ENCODE results near the gene ANAPC13.

The ANAPC13 gene

DNA sequence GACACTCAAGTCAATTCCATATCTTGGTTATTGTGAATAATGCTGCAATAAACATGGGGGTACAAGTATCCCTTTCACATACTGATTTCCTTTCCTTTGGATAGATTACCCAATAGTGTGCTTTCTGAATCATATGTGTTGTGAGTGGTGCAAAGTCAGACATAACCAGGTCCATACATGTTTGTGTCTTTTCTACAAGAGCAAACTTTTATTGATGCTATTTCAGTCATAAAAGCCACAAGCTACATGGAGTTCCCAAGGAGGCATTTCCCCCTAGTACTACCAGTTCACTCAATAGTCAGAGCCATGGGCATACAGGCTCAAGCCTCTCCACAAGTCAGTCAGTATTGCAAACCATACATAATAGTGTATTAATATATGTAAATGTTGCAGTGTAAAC is 10.2 kb upstream of the ANAPC13 start:
- H3K27me3 Mint-ChIP-seq, result no peaks in the 10 kb centered on the region
- H3K4me3 Mint-ChIP-seq, result no peak overlapping the region
- H3K9me3 Mint-ChIP-seq, result peaks cover 4% of the 10 kb centered on the region
- H3K36me3 Mint-ChIP-seq, result peaks cover 52% of the 10 kb centered on the region
- H3K27ac Mint-ChIP-seq, result no peak overlapping the region
- H3K4me1 Mint-ChIP-seq, result peaks cover 73% of the 10 kb centered on the region

DNA sequence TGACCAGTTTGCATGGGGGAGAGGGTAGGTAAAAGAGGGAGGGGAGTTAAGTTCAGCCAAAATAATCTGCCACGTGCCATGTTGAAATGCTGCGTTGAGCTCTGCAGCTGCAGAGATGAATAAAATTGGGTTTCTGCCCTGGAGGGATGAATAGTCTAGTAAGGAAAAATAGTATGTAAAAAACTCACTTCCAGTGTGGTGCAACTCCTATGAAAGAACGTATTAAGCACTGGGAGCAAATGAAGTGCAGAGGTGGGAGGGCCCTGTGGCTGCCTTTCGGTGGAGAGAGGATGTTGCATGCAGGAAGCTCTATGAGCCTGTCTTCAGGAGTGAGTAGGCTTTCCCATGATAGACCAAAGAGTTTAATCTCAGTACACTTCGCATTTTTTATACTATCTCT is 8.7 kb upstream of the ANAPC13 start:
- Mint-ChIP-seq H3K4me3 (no peak overlapping the region), H3K4me1 (peaks cover 77% of the 10 kb centered on the region), H3K9me3 (no peaks in the 10 kb centered on the region), H3K36me3 (peaks cover 41% of the 10 kb centered on the region), H3K27ac (no peak overlapping the region), H3K27me3 (no peaks in the 10 kb centered on the region)

DNA sequence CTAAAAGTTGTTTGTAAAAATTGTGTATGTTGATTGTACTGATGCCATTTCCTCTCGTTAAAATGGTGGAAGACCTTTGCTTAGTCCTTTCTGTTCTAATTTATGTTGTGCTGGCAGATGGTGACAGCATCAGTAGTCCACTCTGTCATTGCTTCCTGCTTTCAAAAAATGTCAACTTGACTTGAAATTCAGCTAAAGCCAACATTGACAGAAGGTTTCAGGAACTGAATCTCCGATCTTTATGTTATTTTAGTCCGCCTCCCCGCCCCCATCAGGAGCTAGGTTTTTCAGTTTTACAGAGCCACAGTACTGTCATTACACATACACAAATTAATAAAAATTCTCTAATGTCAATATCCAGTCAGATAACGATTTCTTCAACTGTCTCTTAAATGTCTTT is 1.6 kb upstream of the ANAPC13 start:
- Mint-ChIP-seq H3K27me3 (no peaks in the 10 kb centered on the region), H3K4me1 (peaks cover 65% of the 10 kb centered on the region), H3K9me3 (no peaks in the 10 kb centered on the region), H3K36me3 (peaks cover 8% of the 10 kb centered on the region), H3K27ac (peak overlapping the region; percentile 86), H3K4me3 (peak overlapping the region; percentile 96)

DNA sequence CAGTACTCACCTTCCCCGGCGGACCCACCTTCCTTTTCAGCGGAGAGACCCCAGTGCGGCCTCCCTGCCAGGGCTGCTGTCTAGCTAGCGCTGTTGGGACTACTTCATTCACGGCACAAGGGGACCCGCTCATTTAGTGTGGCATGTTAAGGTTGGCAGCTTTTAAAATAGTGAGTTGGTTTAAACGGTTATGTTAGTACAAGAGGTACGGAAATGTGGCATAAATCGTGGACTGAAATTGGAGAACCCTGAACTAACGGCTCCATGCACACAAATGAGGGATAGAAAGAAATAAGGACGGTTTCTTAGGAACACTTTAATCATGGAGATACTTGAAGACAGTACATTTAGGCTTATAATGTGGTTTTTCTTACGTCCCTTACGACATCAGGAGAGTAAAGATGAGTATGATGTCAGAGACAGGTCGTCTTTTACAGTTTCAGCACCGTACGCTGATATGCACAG is 824 bp upstream of the ANAPC13 start:
- Mint-ChIP-seq H3K27me3 (no peaks in the 10 kb centered on the region), H3K4me3 (peak overlapping the region; percentile 96), H3K4me1 (peaks cover 63% of the 10 kb centered on the region), H3K27ac (peak overlapping the region; percentile 56), H3K36me3 (peaks cover 10% of the 10 kb centered on the region), H3K9me3 (no peaks in the 10 kb centered on the region)

- peak overlapping the region; percentile 96 for H3K4me3 Mint-ChIP-seq
- no peaks in the 10 kb centered on the region for H3K27me3 Mint-ChIP-seq
- peaks cover 13% of the 10 kb centered on the region for H3K36me3 Mint-ChIP-seq
- peak overlapping the region; percentile 100 for H3K27ac Mint-ChIP-seq
- peaks cover 51% of the 10 kb centered on the region for H3K4me1 Mint-ChIP-seq
- no peaks in the 10 kb centered on the region for H3K9me3 Mint-ChIP-seq
Observed at GRCh38 chr3:134485075-134485717, 589 bp downstream of the ANAPC13 start.

- H3K27me3 Mint-ChIP-seq, result no peaks in the 10 kb centered on the region
- peaks cover 15% of the 10 kb centered on the region for H3K36me3 Mint-ChIP-seq
- no peaks in the 10 kb centered on the region for H3K9me3 Mint-ChIP-seq
- no peak overlapping the region for H3K27ac Mint-ChIP-seq
- H3K4me1 Mint-ChIP-seq, result peaks cover 37% of the 10 kb centered on the region
- peak overlapping the region; percentile 96 for H3K4me3 Mint-ChIP-seq
Observed at GRCh38 chr3:134483195-134483900, 2.4 kb downstream of the ANAPC13 start.

- H3K36me3 Mint-ChIP-seq, result peaks cover 18% of the 10 kb centered on the region
- peaks cover 30% of the 10 kb centered on the region for H3K4me1 Mint-ChIP-seq
- no peak overlapping the region for H3K4me3 Mint-ChIP-seq
- H3K27me3 Mint-ChIP-seq, result no peaks in the 10 kb centered on the region
- no peak overlapping the region for H3K27ac Mint-ChIP-seq
- no peaks in the 10 kb centered on the region for H3K9me3 Mint-ChIP-seq
Observed at GRCh38 chr3:134482622-134483021, 3.2 kb downstream of the ANAPC13 start.

- H3K9me3 Mint-ChIP-seq, result no peaks in the 10 kb centered on the region
- no peaks in the 10 kb centered on the region for H3K27me3 Mint-ChIP-seq
- no peak overlapping the region for H3K4me3 Mint-ChIP-seq
- peaks cover 27% of the 10 kb centered on the region for H3K36me3 Mint-ChIP-seq
- no peak overlapping the region for H3K27ac Mint-ChIP-seq
- peaks cover 21% of the 10 kb centered on the region for H3K4me1 Mint-ChIP-seq
Observed at GRCh38 chr3:134481166-134481565, 4.6 kb downstream of the ANAPC13 start.

DNA sequence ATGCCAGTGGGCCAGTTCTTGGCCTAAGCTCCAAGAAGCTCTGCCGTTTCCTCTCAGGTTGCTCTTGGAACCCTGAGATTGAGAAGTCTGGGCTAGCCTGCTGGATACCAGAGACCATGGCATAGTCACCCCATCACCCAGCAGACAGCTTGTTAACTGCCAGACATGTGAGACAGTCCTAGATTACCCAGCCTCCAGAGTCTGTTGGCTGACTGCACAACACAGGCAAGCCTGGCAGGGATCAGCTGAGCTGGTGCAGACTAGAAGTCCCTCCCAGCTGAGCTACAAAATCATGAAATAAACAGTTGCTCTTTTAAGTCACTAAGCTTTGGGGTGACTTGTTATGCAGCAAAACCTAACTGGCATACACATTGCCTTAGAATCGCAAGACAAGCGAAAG is 5.2 kb downstream of the ANAPC13 start:
- Mint-ChIP-seq H3K4me3 (no peak overlapping the region), H3K4me1 (peaks cover 21% of the 10 kb centered on the region), H3K9me3 (no peaks in the 10 kb centered on the region), H3K27ac (no peak overlapping the region), H3K36me3 (peaks cover 28% of the 10 kb centered on the region), H3K27me3 (no peaks in the 10 kb centered on the region)

- Mint-ChIP-seq H3K9me3 (no peaks in the 10 kb centered on the region), H3K4me1 (peaks cover under 1% of the 10 kb centered on the region), H3K36me3 (peaks cover 20% of the 10 kb centered on the region), H3K27me3 (no peaks in the 10 kb centered on the region), H3K4me3 (no peak overlapping the region), H3K27ac (no peak overlapping the region)
Observed at GRCh38 chr3:134477938-134478337, 7.8 kb downstream of the ANAPC13 start.

- peaks cover 20% of the 10 kb centered on the region for H3K36me3 Mint-ChIP-seq
- no peak overlapping the region for H3K27ac Mint-ChIP-seq
- no peaks in the 10 kb centered on the region for H3K27me3 Mint-ChIP-seq
- H3K9me3 Mint-ChIP-seq, result no peaks in the 10 kb centered on the region
- H3K4me3 Mint-ChIP-seq, result no peak overlapping the region
- H3K4me1 Mint-ChIP-seq, result no peaks in the 10 kb centered on the region
Observed at GRCh38 chr3:134477002-134477401, 8.8 kb downstream of the ANAPC13 start.

DNA sequence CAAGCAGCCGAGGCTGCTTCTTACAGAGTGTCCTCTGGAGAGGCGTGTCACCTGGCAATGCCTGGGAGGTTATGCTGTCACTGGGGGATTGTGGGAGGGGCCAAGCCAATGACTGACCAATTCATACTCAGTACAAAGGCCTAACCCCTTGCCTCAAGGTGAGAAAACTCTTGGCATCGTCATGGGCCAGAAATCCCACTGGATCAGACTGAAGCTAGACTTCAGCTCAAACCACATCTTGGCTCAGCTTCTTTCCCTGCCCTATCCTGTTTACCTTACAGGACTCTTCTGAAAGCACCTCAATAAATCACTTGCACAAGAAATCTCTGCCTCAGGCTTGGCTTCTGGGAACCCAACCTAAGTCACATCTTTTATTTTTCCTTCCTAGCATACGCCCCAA is 9.5 kb downstream of the ANAPC13 start:
- no peaks in the 10 kb centered on the region for H3K27me3 Mint-ChIP-seq
- no peaks in the 10 kb centered on the region for H3K4me1 Mint-ChIP-seq
- no peak overlapping the region for H3K27ac Mint-ChIP-seq
- no peaks in the 10 kb centered on the region for H3K9me3 Mint-ChIP-seq
- H3K36me3 Mint-ChIP-seq, result peaks cover 18% of the 10 kb centered on the region
- H3K4me3 Mint-ChIP-seq, result no peak overlapping the region

DNA sequence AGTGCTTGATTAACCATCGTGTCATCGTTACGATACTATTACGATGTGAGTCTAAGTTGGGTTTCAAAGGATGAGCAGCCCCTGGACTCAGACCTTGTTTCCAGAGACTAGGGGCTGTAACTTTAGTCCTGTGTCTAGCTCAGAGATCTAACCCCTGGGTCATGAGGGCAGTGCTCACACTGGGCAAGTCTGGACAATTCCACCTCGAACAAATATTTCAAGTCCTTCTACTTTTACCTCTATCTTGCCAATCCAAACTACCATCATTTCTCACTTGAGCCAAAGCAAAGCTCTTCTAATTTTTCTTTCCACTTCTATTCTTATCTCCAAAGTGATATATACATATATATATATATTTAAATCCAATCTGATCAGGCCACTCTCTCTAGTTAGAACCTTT is 10.8 kb downstream of the ANAPC13 start:
- H3K36me3 Mint-ChIP-seq, result peaks cover 15% of the 10 kb centered on the region
- no peak overlapping the region for H3K4me3 Mint-ChIP-seq
- H3K9me3 Mint-ChIP-seq, result no peaks in the 10 kb centered on the region
- H3K27ac Mint-ChIP-seq, result no peak overlapping the region
- no peaks in the 10 kb centered on the region for H3K4me1 Mint-ChIP-seq
- H3K27me3 Mint-ChIP-seq, result no peaks in the 10 kb centered on the region

GRCh38 chr3:134473868-134474546 is 11.8 kb downstream of the ANAPC13 start:
- peaks cover 13% of the 10 kb centered on the region for H3K36me3 Mint-ChIP-seq
- no peak overlapping the region for H3K4me3 Mint-ChIP-seq
- no peaks in the 10 kb centered on the region for H3K9me3 Mint-ChIP-seq
- no peak overlapping the region for H3K27ac Mint-ChIP-seq
- no peaks in the 10 kb centered on the region for H3K4me1 Mint-ChIP-seq
- H3K27me3 Mint-ChIP-seq, result no peaks in the 10 kb centered on the region

GRCh38 chr3:134472831-134473230 is 13.0 kb downstream of the ANAPC13 start:
- Mint-ChIP-seq H3K4me3 (no peak overlapping the region), H3K4me1 (no peaks in the 10 kb centered on the region), H3K27ac (no peak overlapping the region), H3K9me3 (no peaks in the 10 kb centered on the region), H3K27me3 (no peaks in the 10 kb centered on the region), H3K36me3 (peaks cover 13% of the 10 kb centered on the region)

DNA sequence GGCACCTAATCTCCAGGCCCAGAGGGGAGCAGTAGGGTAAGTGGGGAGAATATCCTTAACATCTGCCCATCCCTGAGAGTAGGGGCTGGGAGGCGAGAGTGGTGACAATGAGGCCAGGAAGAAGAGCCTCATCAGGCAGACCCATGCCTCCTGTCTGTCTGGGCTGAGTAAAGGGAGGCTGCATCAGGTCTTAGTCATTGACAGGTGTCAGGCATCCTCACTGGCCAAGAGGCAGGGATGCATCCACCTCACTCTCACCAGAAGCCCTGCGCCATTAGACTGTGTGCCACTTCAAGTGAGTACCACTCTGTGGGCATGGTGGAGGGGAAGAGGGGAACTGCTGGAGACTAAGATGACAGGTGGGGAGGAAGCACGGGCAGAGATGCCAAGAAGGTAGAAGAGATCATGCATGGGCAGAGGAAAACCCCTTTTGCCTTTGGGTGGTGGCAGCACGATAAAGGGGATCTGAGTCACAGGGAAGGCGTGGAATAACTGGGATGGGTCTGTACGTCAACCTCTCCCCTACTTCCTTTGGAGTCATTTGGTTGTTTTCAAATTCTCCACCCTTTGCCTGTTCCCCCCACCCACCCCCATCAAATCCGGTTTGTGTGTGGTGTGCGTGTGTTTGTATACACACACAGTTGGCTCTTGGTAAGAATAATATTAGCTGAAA is 14.1 kb downstream of the ANAPC13 start:
- no peaks in the 10 kb centered on the region for H3K4me1 Mint-ChIP-seq
- no peak overlapping the region for H3K4me3 Mint-ChIP-seq
- H3K9me3 Mint-ChIP-seq, result no peaks in the 10 kb centered on the region
- H3K27ac Mint-ChIP-seq, result no peak overlapping the region
- H3K36me3 Mint-ChIP-seq, result peaks cover 4% of the 10 kb centered on the region
- no peaks in the 10 kb centered on the region for H3K27me3 Mint-ChIP-seq
